SKM-1 treated with dmso at 0.1 percent for 144 hours (cell line): ENCODE results near the gene TP53I13.

Experiments used
- DNase-seq: peaks from one replicate; lab custom pipeline; 2025; ENCODE audit not compliant: unreplicated experiment; lab: John Stamatoyannopoulos, UW

The TP53I13 gene

GRCh38 chr17:29614349-29615047 lies 46.0 kb downstream of the TP53I13 start:
- no peak for DNase-seq

DNA sequence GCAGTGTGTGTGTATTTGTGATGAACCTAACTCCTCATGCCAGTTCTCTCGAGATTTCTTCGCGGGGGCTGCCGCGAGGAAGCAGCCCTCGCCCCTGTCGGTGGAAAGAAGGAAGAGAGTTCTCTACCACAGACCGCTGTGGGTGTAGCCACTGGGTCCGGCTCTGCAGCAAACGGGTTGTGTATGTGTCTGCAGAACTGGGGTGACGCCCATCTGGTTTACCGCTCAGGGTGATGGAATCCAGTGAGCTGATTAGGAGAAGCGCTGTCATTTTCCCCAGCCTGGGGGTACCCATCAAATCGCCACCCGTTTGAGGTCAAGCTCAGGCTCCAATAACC lies 46.5 kb downstream of the TP53I13 start:
- no peak for DNase-seq

GRCh38 chr17:29615492-29616299 lies 47.2 kb downstream of the TP53I13 start:
- peak; percentile 56 for DNase-seq

GRCh38 chr17:29616300-29617048 lies 48.0 kb downstream of the TP53I13 start:
- no peak for DNase-seq

GRCh38 chr17:29617125-29617480 lies 48.6 kb downstream of the TP53I13 start:
- DNase-seq = peak; percentile 79

- peak; percentile 68 for DNase-seq
These were observed 49.2 kb downstream of the TP53I13 start for GRCh38 chr17:29617481-29618271.

DNA sequence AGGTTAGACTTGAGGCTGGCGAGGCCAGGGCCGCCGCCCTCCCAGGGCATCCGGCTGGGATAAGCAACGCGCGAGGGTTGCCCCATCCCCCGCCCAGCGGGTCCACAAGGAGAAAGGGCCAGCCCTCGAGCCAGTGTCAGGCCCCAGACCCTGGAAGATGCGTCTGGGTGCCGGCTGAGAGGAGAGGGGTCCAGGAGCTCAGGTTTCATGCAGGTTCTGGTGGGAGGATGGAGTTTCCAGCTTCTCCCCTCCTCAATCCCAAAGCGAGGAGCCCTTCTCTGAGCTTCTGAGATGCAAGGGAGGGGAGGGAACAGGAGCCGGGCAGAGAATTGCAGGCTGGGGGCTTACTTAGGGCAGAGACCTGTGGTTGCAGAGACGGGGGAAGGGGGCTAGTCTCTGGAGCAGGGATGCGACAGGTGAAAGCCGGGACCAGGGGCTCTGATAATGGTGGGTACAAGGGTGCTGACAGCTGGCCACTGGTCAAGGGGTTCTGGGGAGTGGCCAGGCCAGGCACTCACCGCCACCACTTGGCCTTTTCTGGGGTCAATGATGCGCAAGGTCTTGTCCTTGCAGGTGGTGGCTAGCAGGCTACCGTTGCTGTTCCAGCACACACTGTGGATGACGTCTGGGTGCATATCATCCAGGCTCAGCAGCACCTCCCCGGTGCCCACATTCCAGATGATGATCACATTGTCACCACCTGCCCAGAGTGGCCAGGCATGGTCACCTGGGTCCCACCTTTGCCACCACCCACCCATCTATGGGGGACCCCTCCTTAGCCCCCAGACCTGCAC lies 50.0 kb downstream of the TP53I13 start:
- no peak for DNase-seq

DNA sequence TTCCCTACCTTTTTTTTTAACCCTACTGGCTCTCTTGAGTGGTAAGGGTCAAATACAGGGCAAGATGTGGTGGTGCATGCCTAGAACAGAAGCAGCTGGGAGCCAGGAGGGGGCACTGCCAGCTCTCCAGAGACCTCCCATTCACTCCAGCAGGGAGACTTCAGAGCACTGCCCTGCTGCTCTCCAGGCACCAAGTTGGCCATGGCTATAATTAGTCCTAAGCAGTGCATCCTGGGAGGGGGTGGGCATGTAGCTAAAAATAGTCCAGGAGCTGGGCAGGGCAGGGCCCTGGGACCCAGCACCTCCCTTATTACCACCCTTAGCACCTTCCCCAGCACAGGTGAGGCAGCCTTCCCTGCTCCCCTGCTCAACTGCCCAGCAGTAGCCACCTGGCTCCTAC lies 50.8 kb downstream of the TP53I13 start:
- no peak for DNase-seq

DNA sequence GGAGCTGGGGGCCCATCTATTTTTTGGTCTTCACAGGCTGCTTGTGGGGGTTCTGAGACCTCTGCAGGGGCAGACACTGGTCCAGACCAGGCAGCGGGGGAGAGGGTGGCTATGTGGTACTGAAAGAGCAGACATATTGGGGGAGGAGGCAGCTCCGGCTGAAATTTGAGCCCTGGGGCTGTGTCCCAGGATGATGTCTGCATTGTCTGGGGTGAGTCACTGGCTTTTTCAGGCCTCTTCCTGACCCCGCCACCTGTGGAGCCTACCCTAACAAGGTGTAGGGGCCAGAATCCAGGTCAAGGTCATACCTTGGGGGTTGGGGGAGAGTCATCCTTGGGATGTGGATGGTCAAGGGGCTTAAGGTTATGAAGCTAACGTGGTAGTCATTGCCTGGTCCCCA lies 51.8 kb downstream of the TP53I13 start:
- no peak for DNase-seq

DNA sequence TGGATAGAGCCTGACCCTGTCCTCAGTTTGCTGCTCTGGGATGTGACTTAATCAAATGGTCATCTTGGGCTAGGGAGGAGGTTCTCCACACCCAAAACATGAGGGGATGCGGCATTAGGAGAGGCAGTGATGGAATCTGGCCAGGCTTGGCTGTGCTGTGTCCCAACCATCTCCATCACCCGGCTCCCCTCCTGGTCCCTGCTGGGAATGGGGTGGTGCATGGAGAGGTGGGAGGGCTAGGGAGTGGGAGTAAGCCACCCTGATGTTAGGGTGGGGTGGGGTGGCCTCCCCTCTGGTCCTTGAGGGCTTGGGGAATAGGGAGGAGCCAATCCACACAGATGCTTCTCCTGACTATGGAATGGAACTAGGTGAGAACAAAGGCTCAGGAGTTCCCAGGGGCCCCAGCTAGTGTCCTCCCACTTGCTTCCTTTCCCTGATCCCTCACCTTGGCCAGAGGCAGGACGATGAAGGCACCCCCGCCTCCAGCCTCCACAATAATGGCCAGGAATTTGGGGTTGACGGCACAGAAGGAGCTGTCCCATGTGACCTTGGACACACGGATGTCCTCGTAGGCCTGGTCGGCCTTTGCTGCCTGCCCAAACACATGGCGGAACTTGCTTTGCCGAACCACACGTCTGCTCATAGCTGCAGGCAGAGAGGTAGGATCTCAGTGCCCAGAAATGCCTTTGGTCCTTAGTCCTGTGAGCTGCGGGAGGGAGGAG lies 52.4 kb downstream of the TP53I13 start:
- DNase-seq = no peak

- no peak for DNase-seq
These were observed 53.3 kb downstream of the TP53I13 start for GRCh38 chr17:29621751-29622194.
